HFFc6 (cell line): ENCODE measurements around the gene CPT1A. TPM values are rescaled to one million over a fixed set of nuclear protein-coding genes. Genes with fewer than 3 reads are reported as not detected.

Source experiments
- DNase-seq: peaks from one replicate; pipeline ENCODE4 v3.0.0-alpha.2; 2018
- H3K27ac Mint-ChIP-seq: 2 replicates; pipeline ENCODE4 v1.8.0; 2020; ENCODE audit warnings: mild to moderate bottlenecking, mixed read lengths
- H3K27me3 Mint-ChIP-seq: 2 replicates; pipeline ENCODE4 v1.8.0; 2021; ENCODE audit warnings: mild to moderate bottlenecking, moderate library complexity, mixed read lengths; ENCODE audit not compliant: insufficient read depth
- H3K36me3 Mint-ChIP-seq: 2 replicates; pipeline ENCODE4 v1.8.0; 2021; ENCODE audit warnings: low read depth, mixed read lengths
- H3K4me1 Mint-ChIP-seq: 2 replicates; pipeline ENCODE4 v1.8.0; 2020; ENCODE audit warnings: low read depth, mixed read lengths
- H3K4me3 Mint-ChIP-seq: 2 replicates; pipeline ENCODE4 v1.8.0; 2020; ENCODE audit warnings: mild to moderate bottlenecking, moderate library complexity, mixed read lengths
- H3K9me3 Mint-ChIP-seq: 2 replicates; pipeline ENCODE4 v1.8.0; 2020; ENCODE audit warnings: mild to moderate bottlenecking, mixed read lengths
- total RNA-seq, 6 experiments: library from RNA; stranded (reverse); fragmentation: NEBNext Ultra II Directional; extraction: Animal tissue kit (Norgen Biotek cat#: 25700); gene quantifications; 2 replicates in 1 of 6; 3 replicates in 5 of 6; pipeline ENCODE4 v1.2.3, GENCODE V29; 2021
- TF ChIP-seq, protein P1 (sequence below): fragments of 200-600 bp; sonication (generic); IDR thresholded peaks from 2 replicates; pipeline ENCODE4 v1.5.0; 2021; ENCODE audit warnings: antibody characterized with exemption, mild to moderate bottlenecking

The CPT1A gene
- total RNA-seq, 6 experiments from 2014 or later = 35.5 to 63.7 (median 55.8) TPM

DNA sequence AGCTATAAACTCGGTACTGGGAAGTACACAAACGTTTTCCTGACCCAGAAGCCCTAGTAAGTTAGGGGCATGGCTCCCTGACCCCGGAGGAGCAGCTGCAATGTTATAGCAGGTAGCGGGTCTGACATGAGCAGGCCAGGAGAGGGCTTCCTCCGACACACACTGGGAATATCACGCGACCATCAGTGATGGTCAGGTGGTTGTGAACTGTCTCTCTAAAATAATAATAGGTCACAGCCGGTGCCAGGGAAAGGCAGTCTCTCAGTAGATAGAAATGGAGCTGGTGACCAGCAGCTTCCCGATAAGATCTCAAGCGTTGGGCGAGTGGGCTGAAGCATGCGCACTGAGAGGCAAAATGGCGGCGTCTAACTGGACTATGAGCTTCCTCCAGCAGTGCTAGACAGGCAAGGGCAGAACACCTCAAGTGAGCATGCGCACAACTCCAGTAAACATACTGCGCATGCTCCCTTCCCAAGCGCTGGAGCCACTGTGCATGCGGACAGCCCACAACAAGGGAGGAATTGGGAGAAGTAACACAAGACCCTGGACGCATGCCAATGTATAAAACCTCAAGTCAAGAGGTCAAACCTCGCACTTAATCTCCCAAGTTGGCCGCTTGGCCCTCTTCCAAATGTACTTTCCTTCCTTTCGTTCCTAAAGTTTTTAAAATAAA lies 68.1 kb downstream of the CPT1A start:
- TF ChIP-seq, protein P1, sequence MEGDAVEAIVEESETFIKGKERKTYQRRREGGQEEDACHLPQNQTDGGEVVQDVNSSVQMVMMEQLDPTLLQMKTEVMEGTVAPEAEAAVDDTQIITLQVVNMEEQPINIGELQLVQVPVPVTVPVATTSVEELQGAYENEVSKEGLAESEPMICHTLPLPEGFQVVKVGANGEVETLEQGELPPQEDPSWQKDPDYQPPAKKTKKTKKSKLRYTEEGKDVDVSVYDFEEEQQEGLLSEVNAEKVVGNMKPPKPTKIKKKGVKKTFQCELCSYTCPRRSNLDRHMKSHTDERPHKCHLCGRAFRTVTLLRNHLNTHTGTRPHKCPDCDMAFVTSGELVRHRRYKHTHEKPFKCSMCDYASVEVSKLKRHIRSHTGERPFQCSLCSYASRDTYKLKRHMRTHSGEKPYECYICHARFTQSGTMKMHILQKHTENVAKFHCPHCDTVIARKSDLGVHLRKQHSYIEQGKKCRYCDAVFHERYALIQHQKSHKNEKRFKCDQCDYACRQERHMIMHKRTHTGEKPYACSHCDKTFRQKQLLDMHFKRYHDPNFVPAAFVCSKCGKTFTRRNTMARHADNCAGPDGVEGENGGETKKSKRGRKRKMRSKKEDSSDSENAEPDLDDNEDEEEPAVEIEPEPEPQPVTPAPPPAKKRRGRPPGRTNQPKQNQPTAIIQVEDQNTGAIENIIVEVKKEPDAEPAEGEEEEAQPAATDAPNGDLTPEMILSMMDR = no peak
- H3K36me3 Mint-ChIP-seq = peaks cover 51% of the 10 kb centered on the region
- no peak for DNase-seq

DNA sequence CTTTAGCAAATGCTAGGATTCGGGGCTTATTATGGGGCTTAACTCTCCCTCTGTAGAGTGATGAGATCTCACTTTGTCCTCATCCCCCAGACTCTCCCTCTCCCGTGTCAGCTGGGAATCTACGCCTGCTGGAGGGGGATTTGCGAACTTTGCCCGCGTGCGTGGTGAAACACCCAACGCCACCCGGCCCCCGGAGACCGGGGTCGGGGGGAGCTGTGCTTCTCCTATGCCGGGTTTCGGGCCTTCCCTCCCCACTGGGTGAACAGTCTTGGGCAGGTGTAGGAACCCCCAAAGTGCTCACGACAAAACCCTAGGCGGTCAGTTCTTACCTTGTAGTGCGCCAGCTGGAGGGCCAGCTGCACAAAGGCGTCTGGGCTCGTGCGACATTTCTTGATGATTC lies 68.8 kb downstream of the CPT1A start:
- TF ChIP-seq, protein P1 = no peak
- no peak overlapping the region for H3K27ac Mint-ChIP-seq
- DNase-seq = no peak
- peaks cover 50% of the 10 kb centered on the region for H3K36me3 Mint-ChIP-seq
- no peak overlapping the region for H3K4me3 Mint-ChIP-seq
- H3K27me3 Mint-ChIP-seq = no peaks in the 10 kb centered on the region
- H3K4me1 Mint-ChIP-seq = peaks cover 14% of the 10 kb centered on the region
- H3K9me3 Mint-ChIP-seq = no peaks in the 10 kb centered on the region

More for the DNA sequence above, 68.1 kb downstream of the CPT1A start:
- no peak overlapping the region for H3K27ac Mint-ChIP-seq
- H3K4me1 Mint-ChIP-seq = peaks cover 14% of the 10 kb centered on the region
- no peak overlapping the region for H3K4me3 Mint-ChIP-seq
- no peaks in the 10 kb centered on the region for H3K9me3 Mint-ChIP-seq
- H3K27me3 Mint-ChIP-seq = no peaks in the 10 kb centered on the region

DNA sequence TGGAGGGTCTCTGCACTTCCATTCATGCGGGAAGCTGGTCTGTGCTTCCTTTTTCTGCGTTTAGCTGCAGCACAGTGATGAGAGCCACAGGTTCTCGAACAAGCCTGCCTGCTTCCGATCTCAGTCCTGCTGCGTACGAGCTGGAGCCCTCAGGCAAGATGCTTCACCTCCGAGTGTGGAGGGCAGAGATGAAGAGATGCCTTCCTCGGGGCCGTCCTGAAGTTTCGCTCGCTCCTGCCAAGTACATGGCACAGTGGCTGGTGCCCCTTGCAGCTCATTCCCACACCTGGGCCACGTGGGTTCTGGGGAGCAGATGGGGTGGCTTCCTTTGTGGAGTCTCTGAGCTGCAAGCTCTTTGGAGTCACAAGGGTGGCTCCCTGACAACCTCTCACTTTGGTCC lies 70.9 kb downstream of the CPT1A start:
- TF ChIP-seq, protein P1 = no peak
- peaks cover 32% of the 10 kb centered on the region for H3K36me3 Mint-ChIP-seq

GRCh38 chr11:68767672-68768071 lies 74.0 kb downstream of the CPT1A start:
- no peaks in the 10 kb centered on the region for H3K9me3 Mint-ChIP-seq
- DNase-seq = no peak
- TF ChIP-seq, protein P1 = no peak
- no peak overlapping the region for H3K27ac Mint-ChIP-seq
- peaks cover 8% of the 10 kb centered on the region; the same call in 1 of the 2 replicates for H3K4me1 Mint-ChIP-seq
- H3K4me3 Mint-ChIP-seq = no peak overlapping the region
- peaks cover 15% of the 10 kb centered on the region for H3K36me3 Mint-ChIP-seq
- peaks cover 2% of the 10 kb centered on the region for H3K27me3 Mint-ChIP-seq

More for the DNA sequence above, 70.9 kb downstream of the CPT1A start:
- H3K4me1 Mint-ChIP-seq = peaks cover 2% of the 10 kb centered on the region
- DNase-seq = no peak
- H3K27ac Mint-ChIP-seq = no peak overlapping the region
- H3K9me3 Mint-ChIP-seq = no peaks in the 10 kb centered on the region
- no peak overlapping the region for H3K4me3 Mint-ChIP-seq
- no peaks in the 10 kb centered on the region for H3K27me3 Mint-ChIP-seq

- Mint-ChIP-seq H3K4me1 (peaks cover 8% of the 10 kb centered on the region; the same call in 1 of the 2 replicates), H3K4me3 (no peak overlapping the region), H3K36me3 (peaks cover 21% of the 10 kb centered on the region), H3K27ac (no peak overlapping the region), H3K27me3 (peaks cover 2% of the 10 kb centered on the region), H3K9me3 (no peaks in the 10 kb centered on the region)
- DNase-seq = no peak
- TF ChIP-seq, protein P1 = no peak
Observed at GRCh38 chr11:68766786-68767185, 74.9 kb downstream of the CPT1A start.
